Measurements from ENCODE around the gene MRPL3.
"Not testable (repeated sequence)": the region's sequence is repeated elsewhere in the genome, so short reads cannot be mapped to it uniquely, and the experiment has no call there.

The MRPL3 gene

GRCh38 chr3:131491775-131492174 lies 11.0 kb downstream of the MRPL3 start:
- Histone ChIP-seq H3K4me2 (ENCODE audit: low read length) (no peak overlapping the region), H3K36me3 (ENCODE audit: control insufficient read depth, insufficient read depth, low read length) (no peaks in the 10 kb centered on the region), H2AFZ (no peak overlapping the region)

GRCh38 chr3:131491084-131491483 lies 11.7 kb downstream of the MRPL3 start:
- H3K27ac ChIP-seq: no peak overlapping the region
- H3K36me3 ChIP-seq (ENCODE audit: control insufficient read depth, insufficient read depth, low read length): no peaks in the 10 kb centered on the region
- H3K4me3 ChIP-seq (ENCODE audit: low read depth, low read length): no peak overlapping the region
- H3K79me2 ChIP-seq: no peaks in the 10 kb centered on the region
- TF ChIP-seq CTCF (IDR thresholded peaks at IDR 0.05): no peak
- no peaks in the 10 kb centered on the region for H3K27me3 ChIP-seq (ENCODE audit: control insufficient read depth, insufficient read depth, low read length)
- H3K4me2 ChIP-seq (ENCODE audit: low read length): no peak overlapping the region
- H3K9me3 ChIP-seq (ENCODE audit: control insufficient read depth, low read length): no peaks in the 10 kb centered on the region
- H3K9ac ChIP-seq: no peak overlapping the region
- no peaks in the 10 kb centered on the region for H3K4me1 ChIP-seq
- no peak overlapping the region for H2AFZ ChIP-seq

More at GRCh38 chr3:131491775-131492174, 11.0 kb downstream of the MRPL3 start:
- no peaks in the 10 kb centered on the region for H3K9me3 ChIP-seq (ENCODE audit: control insufficient read depth, low read length)
- H3K79me2 ChIP-seq: no peaks in the 10 kb centered on the region
- no peak for TF ChIP-seq CTCF (IDR thresholded peaks at IDR 0.05)
- H3K4me3 ChIP-seq (ENCODE audit: low read depth, low read length): no peak overlapping the region
- H3K27ac ChIP-seq: no peak overlapping the region
- H3K4me1 ChIP-seq: no peaks in the 10 kb centered on the region
- no peak overlapping the region for H3K9ac ChIP-seq
- no peaks in the 10 kb centered on the region for H3K27me3 ChIP-seq (ENCODE audit: control insufficient read depth, insufficient read depth, low read length)

- H3K9ac ChIP-seq; H3K4me3 ChIP-seq (ENCODE audit: low read depth, low read length); H3K9me3 ChIP-seq (ENCODE audit: control insufficient read depth, low read length); H3K79me2 ChIP-seq; H3K27ac ChIP-seq; H3K4me2 ChIP-seq (ENCODE audit: low read length); H3K27me3 ChIP-seq (ENCODE audit: control insufficient read depth, insufficient read depth, low read length); H2AFZ ChIP-seq; H3K4me1 ChIP-seq; H3K36me3 ChIP-seq (ENCODE audit: control insufficient read depth, insufficient read depth, low read length): not testable (repeated sequence)
Observed at GRCh38 chr3:131486545-131486944, 16.2 kb downstream of the MRPL3 start.

DNA sequence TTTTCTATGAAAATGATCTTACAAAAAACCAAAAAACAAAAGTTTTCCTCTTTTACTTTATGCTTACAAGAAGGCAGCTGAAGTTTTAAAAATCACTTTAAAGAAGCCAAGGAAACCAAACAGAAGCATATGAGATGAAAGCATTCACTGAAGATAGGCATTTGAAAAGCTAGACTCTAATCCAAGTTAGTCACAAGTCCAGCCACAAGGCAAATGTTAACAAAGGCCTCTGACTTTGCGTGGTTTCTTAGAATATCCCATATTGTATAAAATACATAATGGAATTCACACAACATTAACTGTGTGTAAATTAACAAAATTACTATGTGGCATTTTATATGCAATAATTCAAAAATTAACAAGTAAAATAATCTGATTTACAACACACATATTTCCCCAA lies 17.7 kb downstream of the MRPL3 start:
- no peak overlapping the region for H3K4me2 ChIP-seq (ENCODE audit: low read length)
- H3K27me3 ChIP-seq (ENCODE audit: control insufficient read depth, insufficient read depth, low read length): no peaks in the 10 kb centered on the region
- TF ChIP-seq CTCF (IDR thresholded peaks at IDR 0.05): no peak
- H3K27ac ChIP-seq: no peak overlapping the region
- no peaks in the 10 kb centered on the region for H3K9me3 ChIP-seq (ENCODE audit: control insufficient read depth, low read length)
- no peaks in the 10 kb centered on the region for H3K36me3 ChIP-seq (ENCODE audit: control insufficient read depth, insufficient read depth, low read length)
- H3K79me2 ChIP-seq: no peaks in the 10 kb centered on the region
- H3K4me1 ChIP-seq: no peaks in the 10 kb centered on the region
- H3K9ac ChIP-seq: no peak overlapping the region
- no peak overlapping the region for H2AFZ ChIP-seq
- H3K4me3 ChIP-seq (ENCODE audit: low read depth, low read length): no peak overlapping the region

GRCh38 chr3:131484496-131485111 lies 18.2 kb downstream of the MRPL3 start:
- TF ChIP-seq CTCF (IDR thresholded peaks at IDR 0.05): no peak
- H3K9ac ChIP-seq: no peak overlapping the region
- H3K79me2 ChIP-seq: no peaks in the 10 kb centered on the region
- no peaks in the 10 kb centered on the region for H3K27me3 ChIP-seq (ENCODE audit: control insufficient read depth, insufficient read depth, low read length)
- H3K27ac ChIP-seq: no peak overlapping the region
- H3K4me3 ChIP-seq (ENCODE audit: low read depth, low read length): no peak overlapping the region
- H3K9me3 ChIP-seq (ENCODE audit: control insufficient read depth, low read length): no peaks in the 10 kb centered on the region
- no peaks in the 10 kb centered on the region for H3K36me3 ChIP-seq (ENCODE audit: control insufficient read depth, insufficient read depth, low read length)
- H3K4me1 ChIP-seq: no peaks in the 10 kb centered on the region
- H3K4me2 ChIP-seq (ENCODE audit: low read length): no peak overlapping the region
- no peak overlapping the region for H2AFZ ChIP-seq
